GM21423 (cell line): Measurements from ENCODE around the gene UNCX.
"Not testable (repeated sequence)": the region's sequence is repeated elsewhere in the genome, so short reads cannot be mapped to it uniquely, and the experiment has no call there.

Source experiments
- ATAC-seq: cut with Tn5 transposase; IDR thresholded peaks from one replicate; pipeline ENCODE4 v1.9.1; 2021; ENCODE audit warnings: mild to moderate bottlenecking, moderate library complexity; ENCODE audit not compliant: unreplicated experiment

Gene UNCX

GRCh38 chr7:1232623-1233332, at the start of gene UNCX:
UNCX (plus strand) TSS chr7:1232872; CDS start chr7:1233018, 146 bp downstream.
- ATAC-seq = no peak

- ATAC-seq = no peak
These were observed 45.5 kb upstream of the UNCX start for GRCh38 chr7:1187127-1187526.

GRCh38 chr7:1188720-1189294, 43.9 kb upstream of the UNCX start:
- ATAC-seq = no peak

- no peak for ATAC-seq
These were observed 42.5 kb upstream of the UNCX start for GRCh38 chr7:1189986-1190772.

- no peak for ATAC-seq
These were observed 40.4 kb upstream of the UNCX start for GRCh38 chr7:1192171-1192676.

- ATAC-seq = no peak
These were observed 38.9 kb upstream of the UNCX start for GRCh38 chr7:1193593-1194424.

GRCh38 chr7:1196441-1196840, 36.2 kb upstream of the UNCX start:
- ATAC-seq = not testable (repeated sequence)

GRCh38 chr7:1196950-1197349, 35.7 kb upstream of the UNCX start:
- ATAC-seq = no peak

- no peak for ATAC-seq
These were observed 34.6 kb upstream of the UNCX start for GRCh38 chr7:1197997-1198625.

- no peak for ATAC-seq
These were observed 32.6 kb upstream of the UNCX start for GRCh38 chr7:1200045-1200444.

- no peak for ATAC-seq
These were observed 30.8 kb upstream of the UNCX start for GRCh38 chr7:1201916-1202315.

- not testable (repeated sequence) for ATAC-seq
These were observed 29.8 kb upstream of the UNCX start for GRCh38 chr7:1202914-1203313.

GRCh38 chr7:1204460-1205140, 28.1 kb upstream of the UNCX start:
- ATAC-seq = no peak

- ATAC-seq = not testable (repeated sequence)
These were observed 26.9 kb upstream of the UNCX start for GRCh38 chr7:1205742-1206141.

GRCh38 chr7:1209097-1209496, 23.6 kb upstream of the UNCX start:
- no peak for ATAC-seq

- ATAC-seq = no peak
These were observed 22.2 kb upstream of the UNCX start for GRCh38 chr7:1210321-1210978.

GRCh38 chr7:1210979-1211608, 21.6 kb upstream of the UNCX start:
- no peak for ATAC-seq

- no peak for ATAC-seq
These were observed 21.1 kb upstream of the UNCX start for GRCh38 chr7:1211611-1212010.

- ATAC-seq = not testable (repeated sequence)
These were observed 20.6 kb upstream of the UNCX start for GRCh38 chr7:1212025-1212424.
